CD4-positive, alpha-beta T cell treated with Interleukin-17A for 1 hour (primary cell): ENCODE results near the gene TXLNB.
"Not testable (repeated sequence)": the region's sequence is repeated elsewhere in the genome, so short reads cannot be mapped to it uniquely, and the experiment has no call there.

Experiments used
- DNase-seq: peaks from one replicate; pipeline ENCODE4 v3.0.0-alpha.2; 2020

Gene TXLNB

GRCh38 chr6:139231206-139231605, 60.6 kb downstream of the TXLNB start:
- DNase-seq, result no peak

- DNase-seq, result peak; percentile 28
Measured at GRCh38 chr6:139230391-139230840, 61.4 kb downstream of the TXLNB start.

- not testable (repeated sequence) for DNase-seq
Measured at GRCh38 chr6:139228387-139228786, 63.4 kb downstream of the TXLNB start.

GRCh38 chr6:139219746-139220145, 72.1 kb downstream of the TXLNB start:
- DNase-seq, result no peak

- peak; percentile 80 for DNase-seq
Measured at GRCh38 chr6:139219271-139219729, 72.5 kb downstream of the TXLNB start.

GRCh38 chr6:139212460-139212859, 79.3 kb downstream of the TXLNB start:
- DNase-seq, result not testable (repeated sequence)

- DNase-seq, result peak; percentile 25
Measured at GRCh38 chr6:139210766-139211165, 81.0 kb downstream of the TXLNB start.

- no peak for DNase-seq
Measured at GRCh38 chr6:139205843-139206242, 86.0 kb downstream of the TXLNB start.

GRCh38 chr6:139204978-139205377, 86.8 kb downstream of the TXLNB start:
- DNase-seq, result no peak

- no peak for DNase-seq
Measured at GRCh38 chr6:139201378-139201777, 90.4 kb downstream of the TXLNB start.

GRCh38 chr6:139198529-139199288, 93.1 kb downstream of the TXLNB start:
- DNase-seq, result no peak

GRCh38 chr6:139194740-139195139, 97.1 kb downstream of the TXLNB start:
- no peak for DNase-seq
